Measurements from ENCODE around the gene TIGD4.

Gene TIGD4

GRCh38 chr4:152723236-152723635 lies 56.3 kb downstream of the TIGD4 start:
- DNase-seq (ENCODE audit: low read depth, low spot score): no peak

GRCh38 chr4:152719801-152720556 lies 59.6 kb downstream of the TIGD4 start:
- DNase-seq (ENCODE audit: low read depth, low spot score): no peak
